PFSK-1 (cell line): ENCODE data around the gene CNTN5.

Source experiments
- POLR2AphosphoS5 ChIP-seq: IDR thresholded peaks from 2 replicates; pipeline ENCODE4 v1.6.1; 2012; ENCODE audit warnings: low read depth, mild to moderate bottlenecking, control low read depth, low read length, moderate library complexity
- REST ChIP-seq, 2 experiments: IDR thresholded peaks; 2 replicates each; pipeline versions ENCODE4 v1.6.1 to v1.8.0; 2011 to 2012; ENCODE audit warnings: low read depth in 2 of 2, low read length in 2 of 2, control low read depth in 1 of 2, inconsistent platforms in 1 of 2, mild to moderate bottlenecking in 1 of 2, moderate library complexity in 1 of 2; ENCODE audit not compliant: insufficient read depth in 1 of 2
- TAF1 ChIP-seq: IDR thresholded peaks from 2 replicates; pipeline ENCODE4 v1.6.1; 2012; ENCODE audit warnings: low read length, control low read depth, borderline replicate concordance; ENCODE audit not compliant: insufficient read depth

- TF ChIP-seq TAF1 (no peak), POLR2AphosphoS5 (no peak), REST (IDR thresholded peaks at IDR 0.05; ENCODE audit: insufficient read depth in 1 of 2, low read depth in 2 of 2, low read length in 2 of 2) (no peak)
These were observed 688.4 kb downstream of the CNTN5 start for GRCh38 chr11:99708928-99709672.
